HG03469 (cell line): ENCODE measurements around the gene C1orf167.
"Not testable (repeated sequence)": the region's sequence is repeated elsewhere in the genome, so short reads cannot be mapped to it uniquely, and the experiment has no call there.

Source experiments
- ATAC-seq: cut with Tn5 transposase; IDR thresholded peaks from one replicate; pipeline ENCODE4 v1.9.1; 2021; ENCODE audit warnings: mild to moderate bottlenecking, moderate library complexity, moderate number of reproducible peaks; ENCODE audit not compliant: unreplicated experiment

C1orf167 gene

DNA sequence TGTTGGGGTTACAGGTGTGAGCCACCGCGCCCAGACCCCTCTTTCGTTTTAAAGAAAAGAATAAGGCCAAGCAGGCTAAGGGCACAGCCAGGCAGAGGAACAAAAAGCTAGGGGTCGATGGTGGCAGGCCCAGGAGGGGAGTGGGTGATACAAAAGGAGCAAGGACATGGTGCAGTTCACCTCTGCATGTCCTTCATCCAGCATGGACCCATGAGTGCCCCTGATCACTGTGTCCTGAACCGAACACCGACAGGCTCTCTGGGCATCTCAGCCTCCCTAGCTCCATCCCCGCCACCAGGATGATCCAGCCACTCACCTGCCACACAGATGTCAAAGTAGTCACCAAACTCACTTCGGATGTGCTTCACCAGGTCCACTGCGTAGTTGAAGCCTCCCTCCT is 37.9 kb downstream of the C1orf167 start:
- no peak for ATAC-seq

DNA sequence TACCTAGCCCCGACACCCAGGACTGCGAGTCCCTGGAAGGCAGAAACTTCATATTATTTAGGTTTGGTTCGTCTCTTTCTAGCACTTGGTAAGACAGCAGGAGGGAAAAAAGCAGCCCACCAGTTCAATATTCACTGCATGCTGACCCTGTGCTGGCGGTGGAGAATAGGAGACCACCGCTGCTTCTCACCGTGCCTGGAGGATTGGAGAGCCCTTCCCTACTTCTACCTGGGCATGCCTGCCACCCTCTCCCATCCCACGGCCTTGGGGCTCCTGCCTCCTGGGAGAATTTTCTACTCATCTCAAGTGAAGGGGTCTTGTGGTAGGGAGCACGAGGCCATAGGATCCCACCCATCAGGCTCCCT is 38.4 kb downstream of the C1orf167 start:
- ATAC-seq, result no peak

DNA sequence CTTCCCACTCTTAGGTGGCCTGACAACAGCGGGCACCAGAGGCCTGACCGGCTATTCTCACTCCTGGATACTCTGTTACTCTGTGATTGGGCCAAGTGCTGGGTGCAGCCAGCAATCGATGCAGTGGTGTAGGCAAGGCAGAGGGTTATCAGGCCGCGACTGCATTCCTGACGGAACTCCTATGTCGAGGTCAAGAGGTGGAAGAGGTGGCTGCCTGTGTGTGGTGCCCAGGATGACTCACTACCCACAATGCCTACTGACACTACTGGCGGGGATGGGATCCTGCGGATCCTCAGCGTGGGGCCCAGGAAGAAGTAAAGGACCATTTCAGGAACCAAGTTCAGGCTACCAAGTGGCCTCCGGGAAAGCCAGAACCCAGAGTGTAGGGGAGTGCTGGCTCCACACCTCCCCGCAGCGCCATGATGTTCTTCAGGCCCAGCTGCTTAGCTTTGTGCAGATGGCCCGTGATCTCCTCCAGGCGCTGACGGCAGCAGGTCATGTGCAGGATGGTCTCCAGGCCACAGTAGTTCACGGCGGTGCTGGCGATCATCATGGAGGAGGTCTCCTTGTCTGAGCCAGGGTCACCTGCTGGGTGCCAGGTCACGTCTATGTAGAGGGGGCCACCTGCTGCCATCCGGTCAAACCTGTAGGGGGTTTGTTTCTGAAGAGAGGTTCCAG is 38.9 kb downstream of the C1orf167 start:
- no peak for ATAC-seq

DNA sequence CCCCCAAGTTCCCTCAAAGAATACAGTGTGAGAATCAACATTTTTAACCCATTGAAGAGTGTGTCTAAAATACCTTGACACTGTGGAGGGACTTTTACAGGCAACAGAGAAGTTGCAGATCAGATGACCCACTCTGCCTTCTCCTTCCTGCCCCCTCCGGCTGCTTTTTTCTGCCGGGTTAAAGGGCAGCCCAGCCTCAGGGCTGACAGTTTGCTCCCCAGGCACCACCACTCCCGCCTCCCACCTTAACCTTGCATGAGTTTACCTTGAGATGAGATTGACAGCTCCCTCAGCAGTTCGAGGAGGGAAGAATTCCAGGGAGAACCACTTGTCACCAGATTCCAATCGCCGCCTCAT is 40.6 kb downstream of the C1orf167 start:
- ATAC-seq, result no peak

DNA sequence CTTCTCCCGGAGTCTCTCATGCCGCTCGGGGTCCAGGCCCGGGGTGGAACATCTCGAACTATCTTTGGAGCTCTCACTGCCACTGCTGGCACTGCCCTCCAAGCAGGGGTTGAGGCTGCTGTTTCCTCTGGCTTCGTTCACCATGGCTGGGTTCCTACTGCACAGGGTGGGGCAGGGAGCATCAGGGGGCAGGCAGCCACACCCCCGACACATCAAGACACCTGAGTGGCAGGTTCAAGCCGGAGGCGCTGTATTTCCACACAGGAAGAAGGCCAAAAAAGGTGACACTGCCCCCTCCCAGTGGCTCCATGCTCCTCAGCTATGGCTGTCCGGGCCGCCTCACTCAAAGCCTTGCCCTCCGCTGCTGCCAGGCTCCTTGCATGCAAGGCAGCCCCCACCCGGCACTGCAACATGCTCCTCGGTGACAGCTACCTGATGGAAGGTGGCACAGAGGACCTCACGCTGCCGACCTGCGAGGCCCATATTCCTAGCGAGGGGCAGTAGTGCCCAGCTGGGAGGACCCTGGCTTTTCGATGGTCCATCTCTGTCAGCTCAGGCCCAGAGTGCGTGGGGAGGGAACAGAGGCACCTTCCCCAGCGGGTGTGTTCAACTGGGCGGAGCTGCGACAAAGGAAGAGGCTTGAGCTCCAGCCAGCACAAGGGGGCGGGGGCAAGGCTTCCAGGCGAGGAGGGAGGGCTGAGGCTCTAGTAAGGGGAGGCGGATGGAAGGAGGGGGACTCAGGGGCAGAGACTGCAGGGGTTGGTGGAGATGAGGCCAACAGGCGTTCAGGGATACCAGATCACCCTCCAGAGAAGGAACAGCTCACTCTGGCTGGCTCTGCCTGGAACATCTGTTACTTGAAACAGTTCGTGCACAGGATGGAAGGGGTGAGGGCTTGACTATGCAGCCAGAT is 41.2 kb downstream of the C1orf167 start:
- ATAC-seq, result no peak

DNA sequence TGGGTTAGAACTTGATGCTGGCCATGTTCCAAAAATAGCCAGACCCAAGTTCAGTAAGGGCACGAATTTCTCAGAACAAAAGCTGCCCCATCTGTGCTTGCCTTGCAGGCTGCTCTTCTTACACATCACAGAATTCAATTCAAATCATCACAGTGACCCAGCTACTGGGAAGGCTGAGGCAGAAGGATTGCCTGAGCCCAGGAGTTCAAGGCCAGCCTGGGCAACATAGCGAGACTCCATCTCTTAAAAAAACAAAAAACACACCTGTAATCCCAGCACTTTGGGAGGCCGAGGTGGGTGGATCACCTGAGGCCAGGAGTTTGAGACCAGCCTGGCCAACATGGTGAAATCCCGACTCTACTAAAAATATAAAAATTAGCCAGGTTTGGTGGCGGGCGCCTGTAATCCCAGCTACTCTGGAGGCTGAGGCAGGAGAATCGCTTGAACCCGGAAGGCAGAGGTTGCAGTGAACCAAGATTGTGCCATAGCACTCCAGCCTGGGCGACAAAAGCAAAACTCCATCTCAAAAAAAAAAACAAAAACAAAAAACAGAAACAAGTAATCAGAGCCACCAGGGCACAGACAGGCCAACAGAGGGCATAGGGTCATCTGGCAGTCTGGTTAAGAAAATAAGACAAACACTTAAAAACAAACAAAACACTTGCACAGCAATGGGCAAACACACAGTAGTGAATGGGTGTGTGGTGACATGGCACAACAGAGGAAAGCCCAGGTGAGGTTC is 42.1 kb downstream of the C1orf167 start:
- not testable (repeated sequence) for ATAC-seq

DNA sequence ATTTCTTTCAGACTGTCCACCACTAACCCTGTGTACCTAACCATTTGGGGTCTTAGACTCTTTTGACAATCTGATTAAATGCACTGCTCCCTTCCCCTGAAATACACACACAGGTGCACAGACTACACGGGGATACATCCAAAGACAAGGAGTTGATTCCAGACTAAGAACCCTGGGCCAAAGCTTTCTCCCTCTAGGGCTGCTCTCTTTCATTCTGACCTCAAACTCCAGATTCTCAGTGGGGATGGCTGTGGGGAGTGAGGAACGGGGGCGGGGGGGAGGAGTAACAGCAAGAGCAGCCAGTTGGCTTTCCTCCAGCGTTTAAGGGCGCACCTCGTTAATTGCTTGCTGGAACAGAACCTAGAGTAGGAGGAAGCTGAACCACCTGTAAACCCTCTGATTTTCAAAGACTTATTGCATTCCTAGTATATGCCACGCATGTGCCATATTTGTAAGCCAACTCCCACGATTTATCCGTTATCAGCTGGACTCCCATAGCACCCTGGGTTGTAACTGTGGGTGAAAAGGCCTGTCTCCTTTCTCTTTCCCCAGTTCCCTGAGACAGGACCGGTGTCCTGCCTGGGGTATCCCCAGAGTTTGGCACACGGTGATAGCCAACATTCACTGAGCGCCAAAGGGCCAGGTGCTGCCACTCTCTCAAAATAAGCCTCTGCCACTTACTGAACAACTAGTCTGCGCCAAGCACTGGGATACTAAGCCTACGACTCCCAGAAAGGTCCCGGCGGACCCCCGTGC is 42.9 kb downstream of the C1orf167 start:
- no peak for ATAC-seq

DNA sequence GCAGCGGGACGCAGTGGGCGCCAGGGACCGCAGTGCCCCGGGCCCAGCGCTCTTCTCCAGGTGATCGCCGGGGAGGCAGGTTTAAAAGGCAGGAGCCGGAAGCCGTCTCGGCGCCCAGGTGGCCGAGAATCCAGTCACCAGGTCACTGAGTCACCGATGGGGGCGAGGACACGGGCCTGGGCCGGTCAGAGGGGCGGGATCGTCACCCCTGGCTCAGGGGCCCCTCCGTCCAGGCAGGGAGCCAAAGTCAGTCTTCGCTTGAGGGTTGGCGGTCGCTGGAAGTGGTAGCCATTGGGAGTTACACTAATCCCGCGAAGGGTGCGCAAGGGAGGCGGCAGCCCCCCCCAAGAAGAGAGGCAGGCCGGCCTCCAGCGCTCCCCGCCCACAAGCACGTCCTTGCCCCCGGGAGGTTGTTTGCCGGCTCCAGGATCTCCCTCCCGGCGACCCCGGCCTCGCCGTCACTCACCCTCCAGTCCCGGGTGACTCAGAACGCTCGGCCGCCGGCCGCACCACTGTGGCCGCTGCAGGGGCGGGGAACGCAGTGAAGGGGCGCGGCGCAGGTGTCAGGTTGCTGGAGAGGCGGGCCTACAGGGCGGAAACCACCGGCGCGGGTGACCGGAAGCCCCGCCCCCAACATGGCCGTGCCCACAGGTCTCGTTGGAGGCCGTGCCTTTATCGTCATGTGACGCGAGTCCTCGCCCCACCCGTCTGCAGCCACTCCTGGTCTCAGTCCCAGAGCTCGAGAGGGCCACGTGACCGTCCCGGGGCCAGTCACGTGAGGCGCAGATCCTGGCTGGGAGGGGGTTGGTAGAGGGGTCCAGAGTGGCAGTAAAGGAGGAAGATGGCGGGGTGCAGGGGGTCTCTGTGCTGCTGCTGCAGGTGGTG is 43.7 kb downstream of the C1orf167 start, which contains the start of the genes CLCN6 and MTHFR:
CLCN6 (plus strand) TSS at position 770 of the 885 bp plus-strand sequence; CDS start at position 842, 72 bp downstream.
MTHFR (minus strand) TSS at position 543 of the 885 bp plus-strand sequence. CDS start 2,848 bp downstream, outside the sequence.
- peak; percentile 75 for ATAC-seq

DNA sequence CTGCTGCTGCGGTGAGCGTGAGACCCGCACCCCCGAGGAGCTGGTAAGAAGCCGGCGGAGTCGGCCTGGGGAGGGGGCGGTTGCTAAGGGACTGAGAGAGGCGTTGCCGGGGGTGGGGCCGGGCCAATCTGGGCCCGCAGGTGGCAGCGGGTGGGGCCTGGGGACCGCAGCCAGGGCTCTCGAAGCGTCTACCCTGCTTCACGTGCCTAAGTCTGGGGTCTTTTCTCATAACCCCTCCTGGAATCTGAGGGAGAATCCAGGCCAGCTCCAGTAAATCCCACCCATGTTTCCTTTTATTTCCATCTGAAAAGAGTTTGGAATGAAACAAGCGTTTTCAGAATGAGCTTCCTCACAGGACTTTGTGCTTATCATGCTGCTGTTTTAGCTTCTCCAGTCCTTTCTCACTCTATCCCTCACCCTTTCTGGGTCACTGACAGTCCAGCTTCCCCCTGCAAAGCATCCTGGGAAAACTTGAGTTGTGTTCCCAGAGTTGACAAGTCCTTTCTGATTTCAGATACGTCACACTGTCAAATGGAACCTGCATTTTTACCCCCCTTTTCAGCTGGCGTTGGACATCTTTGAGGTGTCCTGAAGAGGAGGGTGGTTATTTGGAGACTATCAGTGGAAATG is 44.4 kb downstream of the C1orf167 start:
- ATAC-seq, result peak; percentile 18

DNA sequence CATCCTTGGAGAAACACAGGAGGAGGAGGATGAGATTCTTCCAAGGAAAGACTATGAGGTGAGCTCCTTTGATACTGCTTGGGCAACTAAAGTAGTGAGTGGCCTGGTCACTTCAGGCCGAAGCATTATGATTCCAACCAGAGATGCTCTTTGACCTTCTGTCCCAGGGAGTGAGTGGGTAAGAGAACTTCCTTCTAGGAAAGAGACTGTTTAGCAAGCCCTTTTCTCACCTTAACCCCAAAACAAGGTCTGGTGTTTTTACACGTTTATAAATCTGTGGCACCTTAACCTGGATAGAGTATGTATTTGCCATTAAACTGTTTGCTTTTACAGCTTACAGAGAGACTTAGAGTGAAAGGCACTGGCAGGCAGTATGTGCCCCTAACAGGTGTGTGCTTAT is 45.1 kb downstream of the C1orf167 start:
- no peak for ATAC-seq

DNA sequence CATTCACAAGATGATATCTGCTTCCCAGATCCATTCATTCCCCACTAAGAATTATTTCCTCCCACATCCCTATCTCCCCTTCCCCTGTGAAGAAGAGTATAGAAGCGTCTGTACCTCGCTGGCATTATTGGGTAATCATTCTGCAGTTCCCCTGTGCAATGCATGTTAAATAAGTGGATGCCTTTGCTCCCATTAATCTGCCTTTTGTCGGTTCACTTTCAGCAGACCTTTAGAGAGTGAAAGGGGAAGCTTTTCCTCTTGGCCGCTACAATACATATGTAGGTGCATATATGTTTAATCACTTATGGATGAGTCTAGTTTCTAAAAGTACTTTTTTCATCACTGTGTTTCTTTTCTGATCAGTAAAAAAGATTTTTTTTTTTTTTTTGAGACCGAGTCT is 51.0 kb downstream of the C1orf167 start:
- ATAC-seq, result no peak

DNA sequence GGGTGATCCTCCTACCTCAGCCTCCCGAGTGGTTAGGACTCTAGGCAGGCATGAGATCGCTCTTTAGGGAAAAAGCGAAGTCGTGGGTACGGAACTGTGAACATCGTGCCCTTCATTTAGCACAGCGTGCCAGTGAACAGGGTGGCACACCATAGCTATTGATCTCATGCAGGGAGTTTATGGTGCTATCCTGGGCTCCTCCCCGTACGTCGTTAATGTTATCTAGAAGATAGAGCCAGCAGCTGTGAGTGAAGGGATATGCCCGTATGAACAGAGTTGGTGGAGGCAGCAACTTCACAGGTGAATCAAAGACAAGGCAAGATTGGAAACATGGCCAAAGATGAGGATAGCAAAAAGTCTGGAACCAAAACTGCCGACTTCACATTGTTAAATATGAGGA is 55.2 kb downstream of the C1orf167 start:
- no peak for ATAC-seq

DNA sequence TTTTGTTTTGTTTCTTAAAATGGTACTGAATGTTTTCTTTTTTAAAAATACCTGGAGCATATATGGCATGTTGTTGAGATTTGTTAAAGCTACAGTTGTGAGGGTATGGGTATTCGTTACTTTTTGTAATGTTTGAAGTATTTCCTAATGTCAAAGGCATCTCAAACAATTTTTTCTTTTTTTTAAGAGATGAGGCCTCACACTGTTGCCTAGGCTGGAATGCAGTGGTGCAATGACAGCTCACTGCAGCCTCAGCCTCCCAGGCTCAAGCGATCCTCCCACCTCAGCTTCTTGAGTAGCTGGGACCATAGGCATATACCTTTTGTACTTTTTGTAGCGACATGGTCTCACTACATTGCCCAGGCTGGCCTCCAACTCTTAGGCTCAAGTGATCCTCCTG is 60.1 kb downstream of the C1orf167 start:
- ATAC-seq, result no peak

DNA sequence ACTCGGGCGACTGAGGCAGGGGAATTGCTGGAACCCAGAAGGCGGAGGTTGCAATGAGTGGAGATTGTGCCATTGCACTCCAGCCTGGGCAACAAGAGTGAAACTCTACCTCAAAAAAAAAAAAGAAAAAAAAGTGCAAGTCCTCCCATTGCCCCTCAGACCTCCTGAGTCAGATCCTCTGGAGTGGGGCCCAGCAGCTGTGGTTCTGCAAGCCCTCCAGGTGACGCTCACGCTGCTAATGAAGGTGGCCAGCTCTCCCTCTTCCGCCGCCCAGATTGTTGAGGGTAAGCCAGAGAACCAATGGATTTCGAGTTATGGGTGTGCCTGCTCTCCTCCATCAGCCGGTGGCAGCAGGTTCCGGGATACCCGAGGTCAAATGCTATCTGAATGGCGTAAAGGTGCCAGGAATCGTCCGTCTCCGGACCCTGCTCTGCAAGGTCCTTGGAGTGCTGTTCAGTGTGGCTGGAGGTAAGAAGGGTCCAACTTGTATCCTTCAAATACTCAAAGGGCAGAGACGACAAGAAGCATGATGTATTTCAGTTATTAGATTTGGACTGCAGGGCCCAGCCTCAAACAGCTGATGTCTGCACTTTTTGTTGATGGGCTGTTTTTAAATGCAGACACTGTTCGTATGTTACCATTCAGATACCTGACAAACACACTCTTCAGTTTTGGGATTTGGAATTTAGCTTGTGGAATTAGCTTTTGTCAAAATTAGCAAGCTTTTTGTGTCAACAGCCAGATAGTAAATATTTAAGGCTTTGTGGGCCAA is 61.6 kb downstream of the C1orf167 start:
- ATAC-seq, result no peak

DNA sequence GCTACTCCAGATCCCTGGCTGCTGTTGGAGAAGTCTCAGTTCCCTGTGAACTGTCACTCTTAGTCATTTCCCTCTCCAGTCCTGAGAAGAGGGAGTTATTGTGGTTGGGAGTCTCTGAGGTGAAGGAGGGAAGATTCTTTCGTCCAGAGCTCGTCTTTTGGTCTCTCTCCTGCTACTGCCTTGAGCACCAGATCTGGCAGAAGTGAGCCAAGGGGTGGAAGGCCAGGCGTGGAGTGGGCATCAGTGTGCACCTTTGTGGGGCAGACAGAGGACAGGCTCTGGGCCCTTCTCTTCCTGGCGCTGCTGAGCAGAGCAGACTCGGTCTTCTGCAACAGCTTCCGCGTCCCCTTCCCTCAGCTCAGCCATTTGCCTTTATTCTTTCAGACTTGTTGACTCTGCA is 63.1 kb downstream of the C1orf167 start:
- no peak for ATAC-seq

DNA sequence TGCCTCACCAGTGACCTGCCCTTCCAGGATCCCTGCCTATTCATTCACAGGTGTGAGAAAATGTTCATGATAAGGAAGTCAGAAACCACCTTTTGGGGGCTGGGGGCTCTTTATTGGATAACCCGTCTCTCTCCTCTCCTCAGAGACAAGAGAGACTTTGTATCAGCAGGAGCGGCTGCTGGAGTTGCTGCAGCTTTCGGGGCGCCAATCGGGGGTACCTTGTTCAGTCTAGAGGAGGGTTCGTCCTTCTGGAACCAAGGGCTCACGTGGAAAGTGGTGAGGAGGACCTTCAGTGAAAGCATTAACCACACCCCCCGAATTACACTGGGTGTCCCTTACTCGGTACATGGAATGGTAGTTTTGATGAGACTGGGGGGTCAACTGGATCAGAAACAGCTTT is 65.0 kb downstream of the C1orf167 start:
- no peak for ATAC-seq

DNA sequence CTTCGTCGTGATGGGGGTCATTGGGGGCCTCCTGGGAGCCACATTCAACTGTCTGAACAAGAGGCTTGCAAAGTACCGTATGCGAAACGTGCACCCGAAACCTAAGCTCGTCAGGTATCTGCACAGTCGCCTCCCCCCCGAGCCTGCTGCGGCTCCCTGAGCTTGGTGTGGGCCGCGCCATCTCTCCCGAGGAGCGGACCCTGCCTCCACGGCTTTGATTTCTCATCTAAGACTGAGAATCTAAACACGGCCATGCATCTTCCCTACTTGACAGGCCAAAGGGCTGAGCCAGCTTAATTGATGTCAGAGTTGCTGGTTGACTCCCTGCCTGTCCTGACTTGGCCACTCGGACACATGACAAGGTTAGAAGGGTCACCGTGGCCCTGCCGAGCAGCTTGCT is 66.5 kb downstream of the C1orf167 start:
- ATAC-seq, result no peak

DNA sequence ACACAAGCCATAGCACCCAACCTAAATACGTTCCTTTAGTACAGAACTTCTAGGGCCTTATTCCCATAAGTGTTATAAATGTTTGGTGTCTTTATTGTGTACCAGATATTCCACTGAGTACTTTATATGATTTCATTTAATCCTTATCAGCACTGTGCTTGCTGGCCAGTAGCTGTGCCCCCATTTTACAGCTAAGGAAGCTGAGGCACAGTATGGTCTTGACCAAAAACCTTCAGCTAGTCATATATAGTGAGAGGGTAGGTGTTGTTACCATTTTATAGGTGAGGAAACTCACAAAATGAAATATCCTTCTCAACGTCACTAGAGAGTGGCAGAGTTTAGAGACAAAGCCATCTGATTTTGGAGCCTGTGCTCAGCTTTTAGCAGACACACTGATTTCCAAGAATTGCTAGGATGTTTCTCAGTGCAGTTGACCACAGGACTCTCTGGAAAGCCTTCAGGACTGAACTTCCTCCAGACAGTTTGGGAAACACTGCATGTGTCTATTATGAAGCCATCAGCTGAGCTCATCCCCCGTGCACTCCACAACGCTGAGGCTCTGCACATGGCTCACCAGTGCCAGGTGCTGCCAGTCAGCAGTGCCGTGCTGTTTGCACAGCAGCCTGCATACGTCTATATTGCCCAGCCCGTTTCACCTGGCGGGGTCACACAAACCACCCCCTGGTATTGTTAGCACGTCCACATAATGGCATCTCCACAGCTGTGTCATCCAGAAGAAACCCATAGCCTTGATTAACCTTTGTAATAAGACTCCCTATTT is 70.1 kb downstream of the C1orf167 start:
- no peak for ATAC-seq
